ENCODE data around the gene TFF1.

Gene TFF1

GRCh38 chr21:42336054-42336453 lies 30.3 kb downstream of the TFF1 start:
- no peak for DNase-seq (ENCODE audit: low spot score)
- no peak for TF ChIP-seq CTCF (IDR thresholded peaks at IDR 0.05; ENCODE audit: extremely low read depth, missing control alignments)

- DNase-seq (ENCODE audit: low spot score), result no peak
- TF ChIP-seq CTCF (IDR thresholded peaks at IDR 0.05; ENCODE audit: extremely low read depth, missing control alignments), result no peak
These were observed 33.6 kb downstream of the TFF1 start for GRCh38 chr21:42332557-42333317.

- no peak for TF ChIP-seq CTCF (IDR thresholded peaks at IDR 0.05; ENCODE audit: extremely low read depth, missing control alignments)
- no peak for DNase-seq (ENCODE audit: low spot score)
These were observed 34.7 kb downstream of the TFF1 start for GRCh38 chr21:42331660-42332059.

GRCh38 chr21:42330380-42331371 lies 35.7 kb downstream of the TFF1 start:
- peak; percentile 63 for DNase-seq (ENCODE audit: low spot score)
- TF ChIP-seq CTCF (IDR thresholded peaks at IDR 0.05; ENCODE audit: extremely low read depth, missing control alignments), result no peak

GRCh38 chr21:42324896-42325295 lies 41.4 kb downstream of the TFF1 start:
- DNase-seq (ENCODE audit: low spot score), result no peak
- no peak for TF ChIP-seq CTCF (IDR thresholded peaks at IDR 0.05; ENCODE audit: extremely low read depth, missing control alignments)

GRCh38 chr21:42321845-42322244 lies 44.5 kb downstream of the TFF1 start:
- no peak for TF ChIP-seq CTCF (IDR thresholded peaks at IDR 0.05; ENCODE audit: extremely low read depth, missing control alignments)
- no peak for DNase-seq (ENCODE audit: low spot score)

GRCh38 chr21:42321231-42321630 lies 45.1 kb downstream of the TFF1 start:
- TF ChIP-seq CTCF (IDR thresholded peaks at IDR 0.05; ENCODE audit: extremely low read depth, missing control alignments), result no peak
- no peak for DNase-seq (ENCODE audit: low spot score)
